HEK293 (cell line): ENCODE results near the gene OSBPL10.

ENCODE experiments used
- CTCF ChIA-PET: fragments of 350-600 bp; formaldehyde crosslinking; extraction: SDS; loops from one replicate; lab custom pipeline; 2021; ENCODE audit warnings: antibody characterized with exemption; lab: Yijun Ruan, JAX
- POLR2A ChIA-PET: fragments of 300-600 bp; formaldehyde crosslinking; extraction: SDS; loops from one replicate; lab custom pipeline; 2020; ENCODE audit warnings: antibody characterized with exemption, inconsistent platforms; lab: Yijun Ruan, JAX
- H3K27ac ChIP-seq: fragments of 200-500 bp; sonication (Bioruptor generic); 2 replicates; pipeline ENCODE4 v1.5.1; 2014; ENCODE audit warnings: low read depth, low read length, control low read depth, inconsistent platforms; ENCODE audit errors: extremely low read depth
- H3K36me3 ChIP-seq, 2 experiments: fragments of 200-500 bp in 1 of 2; sonication (Bioruptor generic) in 1 of 2; 1 replicate in 1 of 2; 2 replicates in 1 of 2; pipeline ENCODE4 v1.5.1; 2014 to 2017; ENCODE audit warnings: inconsistent platforms in 2 of 2, low read length in 2 of 2; ENCODE audit not compliant: control insufficient read depth in 2 of 2, insufficient read depth in 1 of 2
- H3K4me1 ChIP-seq: fragments of 200-500 bp; sonication (Bioruptor generic); 2 replicates; pipeline ENCODE4 v1.5.1; 2014; ENCODE audit warnings: mild to moderate bottlenecking, low read length, inconsistent platforms; ENCODE audit not compliant: control insufficient read depth, insufficient read depth
- H3K4me3 ChIP-seq: 2 replicates; pipeline ENCODE4 v1.5.1; 2011; ENCODE audit warnings: low read depth, mild to moderate bottlenecking, control low read depth, low read length, moderate library complexity
- H3K9me3 ChIP-seq: fragments of 200-500 bp; sonication (Bioruptor generic); 2 replicates; pipeline ENCODE4 v1.5.1; 2014; ENCODE audit warnings: low read depth, low read length, inconsistent platforms; ENCODE audit not compliant: control insufficient read depth, insufficient read depth
- AEBP2 ChIP-seq: fragments of 450-650 bp; formaldehyde crosslinking; IDR thresholded peaks from 2 replicates; pipeline ENCODE4 v1.5.1; 2016; ENCODE audit warnings: missing biosample characterization, missing genetic modification characterization, borderline replicate concordance
- BCL11B ChIP-seq: fragments of 450-650 bp; formaldehyde crosslinking; IDR thresholded peaks from 2 replicates; pipeline ENCODE4 v1.5.1; 2016; ENCODE audit warnings: low read depth, missing biosample characterization, missing genetic modification characterization
- IKZF3 ChIP-seq: fragments of 450-650 bp; IDR thresholded peaks from 2 replicates; pipeline ENCODE4 v1.5.0; 2018; ENCODE audit warnings: missing biosample characterization, mild to moderate bottlenecking, missing genetic modification characterization, moderate library complexity
- KLF16 ChIP-seq: fragments of 450-650 bp; formaldehyde crosslinking; IDR thresholded peaks from 2 replicates; pipeline ENCODE4 v1.5.1; 2017; ENCODE audit warnings: missing biosample characterization, missing genetic modification characterization
- SETDB1 ChIP-seq: IDR thresholded peaks from one replicate; pipeline ENCODE4 v1.6.1; 2017; ENCODE audit warnings: mild to moderate bottlenecking, low read length, moderate library complexity, mixed read lengths; ENCODE audit not compliant: insufficient read length
- ZNF121 ChIP-seq: fragments of 450-650 bp; formaldehyde crosslinking; IDR thresholded peaks from 2 replicates; pipeline ENCODE4 v1.5.1; 2016; ENCODE audit warnings: missing biosample characterization, missing genetic modification characterization
- ZNF140 ChIP-seq: fragments of 450-650 bp; formaldehyde crosslinking; IDR thresholded peaks from 2 replicates; pipeline ENCODE4 v1.5.1; 2016; ENCODE audit warnings: missing biosample characterization, missing genetic modification characterization
- ZNF18 ChIP-seq: fragments of 450-650 bp; formaldehyde crosslinking; IDR thresholded peaks from 2 replicates; pipeline ENCODE4 v1.5.1; 2016; ENCODE audit warnings: missing biosample characterization, missing genetic modification characterization
- ZNF202 ChIP-seq: fragments of 450-650 bp; formaldehyde crosslinking; IDR thresholded peaks from 2 replicates; pipeline ENCODE4 v1.5.1; 2016; ENCODE audit warnings: missing biosample characterization, missing genetic modification characterization, borderline replicate concordance
- ZNF423 ChIP-seq: fragments of 450-650 bp; formaldehyde crosslinking; IDR thresholded peaks from 2 replicates; pipeline ENCODE4 v1.5.1; 2016; ENCODE audit warnings: missing biosample characterization, missing genetic modification characterization
- ZNF514 ChIP-seq: fragments of 450-650 bp; formaldehyde crosslinking; IDR thresholded peaks from 2 replicates; pipeline ENCODE4 v1.5.1; 2016; ENCODE audit warnings: missing biosample characterization, missing genetic modification characterization
- ZNF530 ChIP-seq: fragments of 450-650 bp; formaldehyde crosslinking; IDR thresholded peaks from 2 replicates; pipeline ENCODE4 v1.5.1; 2016; ENCODE audit warnings: low read depth, missing biosample characterization, missing genetic modification characterization
- ZNF654 ChIP-seq: fragments of 450-650 bp; formaldehyde crosslinking; IDR thresholded peaks from 2 replicates; pipeline ENCODE4 v1.5.1; 2016; ENCODE audit warnings: low read depth, missing biosample characterization, missing genetic modification characterization
- ZNF776 ChIP-seq: fragments of 450-650 bp; formaldehyde crosslinking; IDR thresholded peaks from 2 replicates; pipeline ENCODE4 v1.5.0; 2017; ENCODE audit warnings: missing biosample characterization, missing genetic modification characterization, borderline replicate concordance
- ZNF843 ChIP-seq: fragments of 450-650 bp; formaldehyde crosslinking; IDR thresholded peaks from 2 replicates; pipeline ENCODE4 v1.5.1; 2016; ENCODE audit warnings: missing biosample characterization, missing genetic modification characterization
- TF ChIP-seq, protein P1 (sequence below): fragments of 450-650 bp; formaldehyde crosslinking; IDR thresholded peaks from 2 replicates; pipeline ENCODE4 v1.5.1; 2016; ENCODE audit warnings: missing biosample characterization, missing genetic modification characterization
- TF ChIP-seq, protein P2 (sequence below): fragments of 450-650 bp; IDR thresholded peaks from 2 replicates; pipeline ENCODE4 v1.5.1; 2018; ENCODE audit warnings: missing biosample characterization, missing genetic modification characterization
- TF ChIP-seq, protein P3 (sequence below): fragments of 450-650 bp; formaldehyde crosslinking; IDR thresholded peaks from 2 replicates; pipeline ENCODE4 v1.5.1; 2016; ENCODE audit warnings: missing biosample characterization, missing genetic modification characterization

OSBPL10 gene

GRCh38 chr3:31776016-31776415 lies 205.0 kb downstream of the OSBPL10 start:
- POLR2A ChIA-PET, result no interaction called here
- H3K4me3 ChIP-seq, result no peak overlapping the region
- no peak overlapping the region for H3K27ac ChIP-seq
- no peaks in the 10 kb centered on the region for H3K9me3 ChIP-seq
- no peaks in the 10 kb centered on the region for H3K4me1 ChIP-seq
- CTCF ChIA-PET, result no interaction called here
- TF ChIP-seq AEBP2 (tag by site-specific recombination), result no peak
- TF ChIP-seq, protein P1, sequence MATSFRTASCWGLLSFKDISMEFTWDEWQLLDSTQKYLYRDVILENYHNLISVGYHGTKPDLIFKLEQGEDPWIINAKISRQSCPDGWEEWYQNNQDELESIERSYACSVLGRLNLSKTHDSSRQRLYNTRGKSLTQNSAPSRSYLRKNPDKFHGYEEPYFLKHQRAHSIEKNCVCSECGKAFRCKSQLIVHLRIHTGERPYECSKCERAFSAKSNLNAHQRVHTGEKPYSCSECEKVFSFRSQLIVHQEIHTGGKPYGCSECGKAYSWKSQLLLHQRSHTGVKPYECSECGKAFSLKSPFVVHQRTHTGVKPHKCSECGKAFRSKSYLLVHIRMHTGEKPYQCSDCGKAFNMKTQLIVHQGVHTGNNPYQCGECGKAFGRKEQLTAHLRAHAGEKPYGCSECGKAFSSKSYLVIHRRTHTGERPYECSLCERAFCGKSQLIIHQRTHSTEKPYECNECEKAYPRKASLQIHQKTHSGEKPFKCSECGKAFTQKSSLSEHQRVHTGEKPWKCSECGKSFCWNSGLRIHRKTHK, result no peak
- no peak for TF ChIP-seq ZNF140
- TF ChIP-seq ZNF514 (tag by site-specific recombination), result no peak
- TF ChIP-seq, protein P2, sequence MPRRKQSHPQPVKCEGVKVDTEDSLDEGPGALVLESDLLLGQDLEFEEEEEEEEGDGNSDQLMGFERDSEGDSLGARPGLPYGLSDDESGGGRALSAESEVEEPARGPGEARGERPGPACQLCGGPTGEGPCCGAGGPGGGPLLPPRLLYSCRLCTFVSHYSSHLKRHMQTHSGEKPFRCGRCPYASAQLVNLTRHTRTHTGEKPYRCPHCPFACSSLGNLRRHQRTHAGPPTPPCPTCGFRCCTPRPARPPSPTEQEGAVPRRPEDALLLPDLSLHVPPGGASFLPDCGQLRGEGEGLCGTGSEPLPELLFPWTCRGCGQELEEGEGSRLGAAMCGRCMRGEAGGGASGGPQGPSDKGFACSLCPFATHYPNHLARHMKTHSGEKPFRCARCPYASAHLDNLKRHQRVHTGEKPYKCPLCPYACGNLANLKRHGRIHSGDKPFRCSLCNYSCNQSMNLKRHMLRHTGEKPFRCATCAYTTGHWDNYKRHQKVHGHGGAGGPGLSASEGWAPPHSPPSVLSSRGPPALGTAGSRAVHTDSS (tag by site-specific recombination), result no peak
- no peak for TF ChIP-seq KLF16 (tag by site-specific recombination)
- TF ChIP-seq SETDB1, result no peak
- TF ChIP-seq ZNF530 (tag by site-specific recombination), result no peak
- no peaks in the 10 kb centered on the region for H3K36me3 ChIP-seq

DNA sequence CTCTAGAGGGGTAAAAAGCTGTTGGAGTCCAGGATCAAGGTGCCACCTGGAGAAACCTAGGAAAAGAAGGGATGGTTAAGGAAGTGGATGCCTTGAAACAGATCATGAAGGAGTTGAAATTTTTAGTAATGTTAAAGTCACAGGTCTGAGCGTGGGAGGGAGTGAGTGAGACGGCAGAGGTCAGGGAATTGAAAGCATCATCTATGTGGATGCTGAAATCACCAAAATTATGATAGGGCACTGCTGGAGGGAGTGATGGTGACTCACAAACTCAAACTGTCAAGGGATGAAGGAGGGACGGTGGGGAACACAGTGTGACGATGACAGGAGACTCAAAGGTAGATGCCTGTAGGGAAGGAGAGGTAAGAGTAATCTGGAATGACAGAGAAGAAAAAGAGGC lies 205.7 kb downstream of the OSBPL10 start:
- ChIA-PET CTCF (no interaction called here), POLR2A (no interaction called here)
- no peak overlapping the region for H3K27ac ChIP-seq
- H3K9me3 ChIP-seq, result no peaks in the 10 kb centered on the region
- H3K4me1 ChIP-seq, result no peaks in the 10 kb centered on the region
- TF ChIP-seq, protein P3, sequence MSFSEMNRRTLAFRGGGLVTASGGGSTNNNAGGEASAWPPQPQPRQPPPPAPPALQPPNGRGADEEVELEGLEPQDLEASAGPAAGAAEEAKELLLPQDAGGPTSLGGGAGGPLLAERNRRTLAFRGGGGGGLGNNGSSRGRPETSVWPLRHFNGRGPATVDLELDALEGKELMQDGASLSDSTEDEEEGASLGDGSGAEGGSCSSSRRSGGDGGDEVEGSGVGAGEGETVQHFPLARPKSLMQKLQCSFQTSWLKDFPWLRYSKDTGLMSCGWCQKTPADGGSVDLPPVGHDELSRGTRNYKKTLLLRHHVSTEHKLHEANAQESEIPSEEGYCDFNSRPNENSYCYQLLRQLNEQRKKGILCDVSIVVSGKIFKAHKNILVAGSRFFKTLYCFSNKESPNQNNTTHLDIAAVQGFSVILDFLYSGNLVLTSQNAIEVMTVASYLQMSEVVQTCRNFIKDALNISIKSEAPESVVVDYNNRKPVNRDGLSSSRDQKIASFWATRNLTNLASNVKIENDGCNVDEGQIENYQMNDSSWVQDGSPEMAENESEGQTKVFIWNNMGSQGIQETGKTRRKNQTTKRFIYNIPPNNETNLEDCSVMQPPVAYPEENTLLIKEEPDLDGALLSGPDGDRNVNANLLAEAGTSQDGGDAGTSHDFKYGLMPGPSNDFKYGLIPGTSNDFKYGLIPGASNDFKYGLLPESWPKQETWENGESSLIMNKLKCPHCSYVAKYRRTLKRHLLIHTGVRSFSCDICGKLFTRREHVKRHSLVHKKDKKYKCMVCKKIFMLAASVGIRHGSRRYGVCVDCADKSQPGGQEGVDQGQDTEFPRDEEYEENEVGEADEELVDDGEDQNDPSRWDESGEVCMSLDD (tag by site-specific recombination), result no peak
- TF ChIP-seq ZNF843 (tag by site-specific recombination), result no peak
- TF ChIP-seq ZNF18 (tag by site-specific recombination), result no peak
- TF ChIP-seq IKZF3 (tag by site-specific recombination), result no peak
- TF ChIP-seq ZNF654 (tag by site-specific recombination), result no peak
- TF ChIP-seq BCL11B (tag by site-specific recombination), result no peak
- TF ChIP-seq ZNF121 (tag by site-specific recombination), result no peak
- no peak for TF ChIP-seq ZNF202 (tag by site-specific recombination)
- no peak for TF ChIP-seq ZNF423 (tag by site-specific recombination)
- no peak for TF ChIP-seq ZNF776
- no peaks in the 10 kb centered on the region for H3K36me3 ChIP-seq
- no peak overlapping the region for H3K4me3 ChIP-seq
